Measurements from ENCODE around the gene ATP8B4.

- TF ChIP-seq CTCF (IDR thresholded peaks at IDR 0.05), result no peak
- no peak for TF ChIP-seq POLR2A (IDR thresholded peaks at IDR 0.05)
These were observed 230.7 kb downstream of the ATP8B4 start for GRCh38 chr15:49888323-49888693.
